ENCODE measurements around the gene FBH1.
"Not testable (repeated sequence)": the region's sequence is repeated elsewhere in the genome, so short reads cannot be mapped to it uniquely, and the experiment has no call there.

FBH1 gene

DNA sequence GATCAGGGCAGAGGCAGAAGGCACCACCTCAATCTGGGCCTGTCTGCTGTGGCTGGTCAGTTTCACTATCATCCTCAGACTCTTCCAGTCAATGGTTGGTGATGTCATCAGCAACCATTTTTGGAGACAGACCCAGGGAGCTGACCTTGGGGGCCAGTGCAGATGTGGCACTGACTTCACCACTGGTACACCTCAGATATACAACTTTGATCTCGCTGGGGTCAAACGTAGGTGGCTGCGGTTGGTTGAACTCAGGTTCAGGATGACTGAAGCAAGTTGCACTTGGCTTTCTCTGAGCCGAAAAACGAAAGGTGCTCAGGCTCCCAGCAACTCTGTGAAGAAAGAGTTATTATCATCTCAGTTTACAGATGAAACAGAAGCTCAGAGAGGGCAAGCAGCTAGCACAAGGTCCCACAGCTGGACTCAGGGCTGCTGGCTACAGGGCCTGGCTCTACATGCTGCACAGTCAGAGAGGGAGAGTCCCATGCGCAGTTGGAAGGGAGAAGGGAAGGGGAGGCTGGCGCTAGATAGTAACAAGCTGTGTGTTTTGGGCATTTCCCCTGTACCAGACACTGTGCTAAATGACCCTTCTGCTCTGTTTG, 27.6 kb upstream of the FBH1 start:
- no peaks in the 10 kb centered on the region for H3K27me3 ChIP-seq (ENCODE audit: control insufficient read depth, insufficient read depth, low read length)
- H3K27ac ChIP-seq (ENCODE audit: low read depth, low read length) = no peak overlapping the region
- H3K9ac ChIP-seq (ENCODE audit: low read length) = no peak overlapping the region
- no peaks in the 10 kb centered on the region for H3K36me3 ChIP-seq (ENCODE audit: control insufficient read depth, insufficient read depth, low read length)
- H3K4me3 ChIP-seq (ENCODE audit: low read length) = no peak overlapping the region
- H3K4me1 ChIP-seq (ENCODE audit: control insufficient read depth, insufficient read depth, low read length) = no peaks in the 10 kb centered on the region

DNA sequence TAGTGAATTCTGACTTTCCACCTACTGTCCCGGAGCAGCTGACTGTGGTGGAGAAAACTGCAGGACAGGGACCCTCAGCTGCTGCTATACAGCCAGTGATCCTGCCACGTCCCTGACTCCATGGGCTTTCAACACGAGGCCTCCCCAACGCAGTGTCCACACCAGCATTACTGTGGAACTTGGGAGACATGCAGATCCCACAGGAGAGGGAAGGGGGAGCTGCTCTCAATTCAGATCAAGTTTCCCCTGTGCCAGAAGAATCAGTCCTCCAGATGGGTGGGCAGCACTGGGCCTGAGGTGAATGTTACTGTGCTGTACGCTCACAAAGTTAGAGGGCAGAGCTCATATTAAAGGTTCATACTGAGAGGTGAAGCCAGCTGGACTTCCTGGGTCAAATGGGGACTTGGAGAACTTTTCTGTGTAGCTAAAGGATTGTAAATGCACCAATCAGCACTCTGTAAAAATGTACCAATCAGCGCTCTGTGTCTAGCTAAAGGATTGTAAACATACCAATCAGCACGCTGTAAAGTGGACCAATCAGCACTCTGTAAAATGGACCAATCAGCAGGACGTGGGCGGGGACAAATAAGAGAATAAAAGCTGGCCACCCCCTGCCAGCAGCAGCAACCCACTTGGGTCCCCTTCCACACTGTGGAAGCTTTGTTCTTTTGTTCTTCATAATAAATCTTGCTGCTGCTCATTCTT, 26.9 kb upstream of the FBH1 start:
- not testable (repeated sequence) for H3K4me3 ChIP-seq (ENCODE audit: low read length); H3K36me3 ChIP-seq (ENCODE audit: control insufficient read depth, insufficient read depth, low read length); H3K27me3 ChIP-seq (ENCODE audit: control insufficient read depth, insufficient read depth, low read length); H3K9ac ChIP-seq (ENCODE audit: low read length); H3K4me1 ChIP-seq (ENCODE audit: control insufficient read depth, insufficient read depth, low read length); H3K27ac ChIP-seq (ENCODE audit: low read depth, low read length)

DNA sequence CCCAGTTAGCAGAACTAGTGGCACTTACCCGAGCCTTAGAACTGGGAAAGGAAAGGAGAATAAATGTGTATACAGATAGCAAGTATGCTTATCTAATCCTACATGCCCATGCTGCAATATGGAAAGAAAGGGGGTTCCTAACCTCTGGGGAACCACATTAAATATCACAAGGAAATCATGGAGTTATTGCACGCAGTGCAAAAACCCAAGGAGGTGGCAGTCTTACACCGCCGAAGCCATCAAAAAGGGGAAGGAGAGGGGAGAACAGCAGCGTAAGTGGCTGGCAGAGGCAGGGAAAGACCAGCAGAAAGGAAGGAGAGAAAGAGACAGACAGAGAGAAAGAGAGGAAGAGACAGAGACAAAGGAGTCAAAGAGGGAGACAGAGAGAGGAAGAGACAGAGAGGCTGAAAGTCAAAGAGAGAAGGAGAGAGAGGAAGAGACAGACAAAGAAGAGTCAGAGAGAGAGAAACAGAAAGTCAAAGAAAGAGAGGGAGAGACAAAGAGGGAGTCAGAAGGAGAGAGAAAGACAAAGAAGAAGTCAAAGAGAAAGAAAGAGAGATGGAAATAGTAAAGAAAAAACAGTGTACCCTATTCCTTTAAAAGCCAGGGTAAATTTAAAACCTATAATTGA, 23.5 kb upstream of the FBH1 start:
- not testable (repeated sequence) for H3K36me3 ChIP-seq (ENCODE audit: control insufficient read depth, insufficient read depth, low read length); H3K27ac ChIP-seq (ENCODE audit: low read depth, low read length); H3K4me1 ChIP-seq (ENCODE audit: control insufficient read depth, insufficient read depth, low read length); H3K9ac ChIP-seq (ENCODE audit: low read length); H3K4me3 ChIP-seq (ENCODE audit: low read length); H3K27me3 ChIP-seq (ENCODE audit: control insufficient read depth, insufficient read depth, low read length)

DNA sequence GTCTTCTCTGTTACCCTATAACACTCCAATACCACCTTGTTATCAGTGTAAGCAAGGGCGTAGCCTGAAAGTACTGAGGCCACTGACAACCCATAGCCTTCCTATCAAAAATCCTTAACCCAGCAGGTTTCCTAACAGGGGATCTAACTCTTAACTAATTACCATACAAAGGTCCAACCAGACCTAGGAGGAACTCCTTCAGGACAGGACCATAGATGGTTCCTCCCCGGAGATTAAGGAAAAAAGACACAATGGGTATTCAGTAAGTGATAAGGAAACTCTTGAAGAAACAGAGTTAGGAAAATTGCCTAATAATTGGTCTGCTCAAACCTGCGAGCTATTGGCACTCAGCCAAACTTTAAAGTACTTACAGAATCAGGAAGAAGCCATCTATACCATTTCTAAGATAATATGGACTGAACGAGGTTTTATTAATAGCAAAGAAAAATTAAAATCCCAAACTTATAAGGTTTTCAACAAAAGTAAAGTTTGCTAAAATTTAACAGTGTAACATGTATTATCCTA, 22.9 kb upstream of the FBH1 start:
- H3K9ac ChIP-seq (ENCODE audit: low read length); H3K4me1 ChIP-seq (ENCODE audit: control insufficient read depth, insufficient read depth, low read length); H3K36me3 ChIP-seq (ENCODE audit: control insufficient read depth, insufficient read depth, low read length); H3K27me3 ChIP-seq (ENCODE audit: control insufficient read depth, insufficient read depth, low read length); H3K27ac ChIP-seq (ENCODE audit: low read depth, low read length); H3K4me3 ChIP-seq (ENCODE audit: low read length): not testable (repeated sequence)

DNA sequence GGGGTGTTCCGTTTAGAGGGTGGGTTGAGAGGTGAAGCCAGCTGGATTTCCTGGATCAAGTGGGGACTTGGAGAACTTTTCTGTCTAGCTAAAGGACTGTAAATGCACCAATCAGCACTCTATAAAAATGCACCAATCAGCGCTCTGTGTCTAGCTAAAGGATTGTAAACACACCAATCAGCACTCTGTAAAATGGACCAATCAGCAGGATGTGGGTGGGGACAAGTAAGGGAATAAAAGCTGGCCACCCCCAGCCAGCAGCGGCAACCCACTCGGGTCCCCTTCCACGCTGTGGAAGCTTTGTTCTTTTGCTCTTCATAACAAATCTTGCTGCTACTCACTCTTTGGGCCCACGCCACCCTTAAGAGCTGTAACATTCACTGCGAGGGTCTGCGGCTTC, 21.7 kb upstream of the FBH1 start:
- H3K9ac ChIP-seq (ENCODE audit: low read length); H3K4me1 ChIP-seq (ENCODE audit: control insufficient read depth, insufficient read depth, low read length); H3K4me3 ChIP-seq (ENCODE audit: low read length); H3K27ac ChIP-seq (ENCODE audit: low read depth, low read length); H3K27me3 ChIP-seq (ENCODE audit: control insufficient read depth, insufficient read depth, low read length); H3K36me3 ChIP-seq (ENCODE audit: control insufficient read depth, insufficient read depth, low read length): not testable (repeated sequence)

DNA sequence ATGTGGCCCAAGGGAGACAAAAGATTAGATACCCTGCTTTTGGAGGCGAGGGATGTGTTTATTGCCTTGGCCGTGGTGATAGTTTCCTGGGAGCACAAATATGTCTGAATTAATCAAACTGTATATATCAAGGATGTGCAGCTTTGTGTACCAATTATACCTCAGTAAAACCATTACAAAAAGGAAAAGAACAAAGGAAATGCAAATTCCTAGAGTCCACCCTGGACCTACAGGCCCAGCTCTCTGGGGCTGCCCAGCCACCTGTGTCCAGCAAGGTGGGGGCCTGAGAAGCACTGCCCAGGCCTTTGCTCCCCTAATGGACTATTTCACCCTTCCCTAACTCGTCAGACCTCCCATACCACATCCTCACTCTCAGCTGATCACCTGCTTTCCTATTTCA, 20.9 kb upstream of the FBH1 start:
- Histone ChIP-seq H3K9ac (ENCODE audit: low read length) (no peak overlapping the region), H3K27me3 (ENCODE audit: control insufficient read depth, insufficient read depth, low read length) (no peaks in the 10 kb centered on the region), H3K4me3 (ENCODE audit: low read length) (no peak overlapping the region), H3K36me3 (ENCODE audit: control insufficient read depth, insufficient read depth, low read length) (no peaks in the 10 kb centered on the region), H3K4me1 (ENCODE audit: control insufficient read depth, insufficient read depth, low read length) (no peaks in the 10 kb centered on the region), H3K27ac (ENCODE audit: low read depth, low read length) (no peak overlapping the region)

DNA sequence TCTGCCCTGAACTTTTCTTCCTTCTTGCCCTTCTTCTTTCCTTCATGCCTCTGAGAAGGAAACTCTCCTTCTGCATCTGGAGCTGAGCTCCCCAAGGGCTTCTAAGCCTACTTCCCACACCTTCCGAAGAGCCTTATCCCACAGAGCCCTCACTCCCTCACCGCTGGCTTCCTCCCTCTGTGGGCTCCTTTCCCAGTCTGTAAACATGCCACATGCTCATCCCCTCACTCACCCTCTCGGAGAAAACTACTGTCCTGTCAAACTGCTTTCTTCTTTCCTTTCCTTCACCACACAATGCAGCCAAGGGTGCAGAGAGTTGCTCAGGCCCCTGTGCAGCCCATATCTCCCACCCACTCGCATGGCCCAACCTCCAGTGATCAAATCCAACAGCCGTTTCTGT, 18.4 kb upstream of the FBH1 start:
- no peak overlapping the region for H3K27ac ChIP-seq (ENCODE audit: low read depth, low read length)

DNA sequence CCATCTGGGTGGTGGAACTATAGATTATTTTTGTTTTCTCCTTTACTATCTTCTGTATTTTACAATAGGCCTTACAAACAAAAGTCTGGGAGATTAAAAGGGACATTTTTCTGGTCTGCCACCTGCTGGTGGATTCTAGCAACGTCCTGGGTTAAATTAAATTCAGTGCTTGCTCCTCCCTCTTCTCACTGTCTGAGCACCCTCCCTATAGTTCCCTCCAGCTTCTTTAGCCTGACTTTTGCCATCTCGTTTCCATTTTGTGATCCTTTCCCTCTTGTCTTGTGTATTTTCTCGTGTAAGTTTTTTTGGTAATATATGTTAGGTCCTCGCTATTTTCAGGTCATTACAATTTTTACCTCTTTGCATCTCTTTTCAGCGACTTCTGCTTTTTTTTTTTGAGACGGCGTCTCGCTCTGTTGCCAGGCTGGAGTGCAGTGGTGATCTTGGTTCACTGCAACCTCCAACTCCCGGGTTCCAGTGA, 16.5 kb upstream of the FBH1 start:
- H3K27me3 ChIP-seq (ENCODE audit: control insufficient read depth, insufficient read depth, low read length) = no peaks in the 10 kb centered on the region
- H3K4me3 ChIP-seq (ENCODE audit: low read length) = no peak overlapping the region
- peaks cover 16% of the 10 kb centered on the region for H3K36me3 ChIP-seq (ENCODE audit: control insufficient read depth, insufficient read depth, low read length)
- no peaks in the 10 kb centered on the region for H3K4me1 ChIP-seq (ENCODE audit: control insufficient read depth, insufficient read depth, low read length)
- no peak overlapping the region for H3K27ac ChIP-seq (ENCODE audit: low read depth, low read length)
- H3K9ac ChIP-seq (ENCODE audit: low read length) = no peak overlapping the region

More for the DNA sequence above, 18.4 kb upstream of the FBH1 start:
- Histone ChIP-seq H3K36me3 (ENCODE audit: control insufficient read depth, insufficient read depth, low read length) (peaks cover 9% of the 10 kb centered on the region), H3K27me3 (ENCODE audit: control insufficient read depth, insufficient read depth, low read length) (no peaks in the 10 kb centered on the region), H3K9ac (ENCODE audit: low read length) (no peak overlapping the region), H3K4me3 (ENCODE audit: low read length) (no peak overlapping the region), H3K4me1 (ENCODE audit: control insufficient read depth, insufficient read depth, low read length) (no peaks in the 10 kb centered on the region)

DNA sequence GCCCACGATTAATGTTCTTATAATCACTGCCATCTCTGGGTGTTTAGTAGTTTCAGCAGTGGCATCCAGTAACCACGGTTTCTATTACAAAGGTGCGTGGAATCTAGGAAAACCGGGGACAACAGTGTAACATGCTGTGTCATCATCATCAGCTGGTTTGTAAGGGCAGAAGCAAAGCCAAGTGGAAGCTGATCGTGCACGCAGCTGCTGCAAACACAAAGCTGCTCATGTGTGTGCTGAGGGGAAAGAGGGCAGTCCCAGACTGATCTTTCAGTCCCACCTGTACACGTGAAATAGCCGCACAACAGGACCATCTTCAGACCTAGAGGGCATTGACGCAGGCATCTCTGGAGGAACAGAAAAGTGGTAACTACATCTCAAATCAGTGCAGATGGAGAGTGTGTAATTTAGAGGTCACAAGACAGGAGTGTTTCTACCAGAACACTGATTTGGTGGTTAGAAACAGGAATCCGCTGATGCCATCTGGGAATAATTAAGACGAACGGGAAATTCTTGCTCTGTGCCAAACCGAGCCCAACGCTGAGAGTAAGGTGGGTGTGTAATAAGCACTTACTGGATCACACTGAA, 13.8 kb upstream of the FBH1 start:
- Histone ChIP-seq H3K9ac (ENCODE audit: low read length) (no peak overlapping the region), H3K36me3 (ENCODE audit: control insufficient read depth, insufficient read depth, low read length) (peaks cover 19% of the 10 kb centered on the region), H3K27ac (ENCODE audit: low read depth, low read length) (no peak overlapping the region), H3K4me1 (ENCODE audit: control insufficient read depth, insufficient read depth, low read length) (no peaks in the 10 kb centered on the region), H3K27me3 (ENCODE audit: control insufficient read depth, insufficient read depth, low read length) (no peaks in the 10 kb centered on the region), H3K4me3 (ENCODE audit: low read length) (no peak overlapping the region)

DNA sequence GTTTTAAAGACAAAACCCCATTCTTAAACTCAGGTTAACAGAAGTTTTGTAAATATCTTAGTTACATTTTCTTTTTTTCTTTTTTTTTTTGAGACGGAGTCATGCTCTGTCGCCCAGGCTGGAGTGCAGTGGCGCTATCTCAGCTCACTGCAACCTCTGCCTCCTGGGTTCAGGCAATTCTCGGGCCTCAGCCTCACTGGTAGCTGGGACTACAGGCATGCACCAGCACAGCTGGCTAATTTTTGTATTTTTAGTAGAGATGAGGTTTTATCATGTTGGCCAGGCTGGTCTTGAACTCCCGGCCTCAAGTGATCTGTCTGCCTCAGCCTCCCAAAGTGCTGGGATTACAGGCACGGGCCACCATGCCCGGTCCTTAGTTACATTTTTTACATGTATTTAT, 13.0 kb upstream of the FBH1 start:
- H3K36me3 ChIP-seq (ENCODE audit: control insufficient read depth, insufficient read depth, low read length) = peaks cover 19% of the 10 kb centered on the region
- H3K9ac ChIP-seq (ENCODE audit: low read length) = not testable (repeated sequence)

DNA sequence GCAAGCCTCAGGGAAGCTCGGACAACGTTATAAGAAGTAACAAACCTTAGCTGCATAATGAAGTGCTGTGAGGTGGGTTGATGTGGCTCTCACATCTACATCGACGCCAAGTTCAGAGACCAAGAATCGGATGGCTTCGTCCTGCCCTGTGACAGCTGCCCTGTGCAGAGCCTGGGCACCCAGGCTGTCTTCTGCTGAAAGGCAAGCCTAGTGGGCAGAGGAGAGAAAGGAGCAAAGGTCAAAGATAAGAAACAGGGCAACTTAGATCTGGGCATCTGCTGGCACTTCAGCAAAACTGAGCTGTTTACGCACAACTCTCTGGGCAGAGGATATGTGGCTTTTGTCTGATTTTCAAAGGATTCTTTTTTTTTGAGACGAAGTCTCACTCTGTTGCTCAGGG, 7.1 kb upstream of the FBH1 start:
- H3K27me3 ChIP-seq (ENCODE audit: control insufficient read depth, insufficient read depth, low read length) = no peaks in the 10 kb centered on the region
- H3K4me3 ChIP-seq (ENCODE audit: low read length) = no peak overlapping the region
- H3K27ac ChIP-seq (ENCODE audit: low read depth, low read length) = no peak overlapping the region
- H3K9ac ChIP-seq (ENCODE audit: low read length) = no peak overlapping the region
- H3K36me3 ChIP-seq (ENCODE audit: control insufficient read depth, insufficient read depth, low read length) = peaks cover 14% of the 10 kb centered on the region
- peaks cover 1% of the 10 kb centered on the region for H3K4me1 ChIP-seq (ENCODE audit: control insufficient read depth, insufficient read depth, low read length)

More for the DNA sequence above, 13.0 kb upstream of the FBH1 start:
- H3K4me3 ChIP-seq (ENCODE audit: low read length); H3K27me3 ChIP-seq (ENCODE audit: control insufficient read depth, insufficient read depth, low read length); H3K27ac ChIP-seq (ENCODE audit: low read depth, low read length); H3K4me1 ChIP-seq (ENCODE audit: control insufficient read depth, insufficient read depth, low read length): not testable (repeated sequence)

DNA sequence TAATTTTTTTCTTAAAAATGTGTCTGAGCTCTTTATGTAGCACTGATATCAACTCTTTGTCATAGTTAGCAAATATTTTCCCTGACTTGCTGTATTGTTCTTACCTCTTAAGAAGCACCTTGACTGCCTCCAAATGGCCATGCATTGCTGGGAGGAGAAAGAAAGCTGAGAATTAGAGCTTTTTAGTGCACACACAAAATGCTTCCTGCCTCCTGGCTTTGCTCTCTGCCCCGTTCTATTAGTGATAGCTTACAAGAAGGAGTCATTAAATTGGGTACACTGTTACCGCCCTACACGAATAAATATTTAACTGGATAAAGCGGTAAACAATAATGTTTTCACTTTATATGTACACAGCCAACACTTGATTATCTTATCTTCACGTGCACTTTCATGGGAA, 4.4 kb upstream of the FBH1 start:
- no peak overlapping the region for H3K27ac ChIP-seq (ENCODE audit: low read depth, low read length)
- H3K9ac ChIP-seq (ENCODE audit: low read length) = no peak overlapping the region
- no peak overlapping the region for H3K4me3 ChIP-seq (ENCODE audit: low read length)
- peaks cover 10% of the 10 kb centered on the region for H3K36me3 ChIP-seq (ENCODE audit: control insufficient read depth, insufficient read depth, low read length)
- peaks cover 9% of the 10 kb centered on the region for H3K4me1 ChIP-seq (ENCODE audit: control insufficient read depth, insufficient read depth, low read length)
- no peaks in the 10 kb centered on the region for H3K27me3 ChIP-seq (ENCODE audit: control insufficient read depth, insufficient read depth, low read length)
